Astrocyte (in vitro differentiated cells and primary cell): ENCODE data around the gene FAM83C. TPM values are rescaled to one million over a fixed set of nuclear protein-coding genes. Genes with fewer than 3 reads are reported as not detected.
A peak's percentile ranks its signal among the peaks of the same experiment; 100 is the strongest.

ENCODE experiments used
- DNase-seq: peaks from one replicate; pipeline ENCODE4 v3.0.0-alpha.2; 2010; ENCODE audit warnings: low read depth
- FAIRE-seq: peaks from 2 replicates; lab custom pipeline; 2011; peaks lifted over from hg19 to GRCh38; lab: Jason Lieb, UNC
- H2AFZ ChIP-seq: 2 replicates; pipeline ENCODE4 v1.6.0; 2012; ENCODE audit warnings: low read depth, low read length, inconsistent platforms
- H3K27ac ChIP-seq: 2 replicates; pipeline ENCODE4 v1.5.1; 2011; ENCODE audit warnings: low read depth, low read length, inconsistent platforms
- H3K27me3 ChIP-seq: 2 replicates; pipeline ENCODE4 v1.6.0; 2011; ENCODE audit warnings: low read length, inconsistent platforms; ENCODE audit not compliant: insufficient read depth
- H3K36me3 ChIP-seq: 2 replicates; pipeline ENCODE4 v1.5.1; 2011; ENCODE audit warnings: low read length, inconsistent platforms; ENCODE audit not compliant: insufficient read depth
- H3K4me1 ChIP-seq: 2 replicates; pipeline ENCODE4 v1.5.1; 2011; ENCODE audit warnings: low read length, inconsistent platforms; ENCODE audit not compliant: insufficient read depth
- H3K4me2 ChIP-seq: 2 replicates; pipeline ENCODE4 v1.6.0; 2012; ENCODE audit warnings: low read length, inconsistent platforms
- H3K4me3 ChIP-seq: 2 replicates; pipeline ENCODE4 v1.5.1; 2011; ENCODE audit warnings: low read depth, mild to moderate bottlenecking, low read length, inconsistent platforms; ENCODE audit not compliant: insufficient read depth
- H3K79me2 ChIP-seq: 2 replicates; pipeline ENCODE4 v1.6.0; 2012; ENCODE audit warnings: mild to moderate bottlenecking, low read length, inconsistent platforms; ENCODE audit not compliant: insufficient read depth
- H3K9ac ChIP-seq: 2 replicates; pipeline ENCODE4 v1.6.0; 2012; ENCODE audit warnings: mild to moderate bottlenecking, low read length, inconsistent platforms
- H3K9me3 ChIP-seq: 2 replicates; pipeline ENCODE4 v1.5.1; 2012; ENCODE audit warnings: low read depth, mild to moderate bottlenecking, low read length, inconsistent platforms; ENCODE audit not compliant: insufficient read depth
- H4K20me1 ChIP-seq: 2 replicates; pipeline ENCODE4 v1.6.0; 2012; ENCODE audit warnings: low read length, inconsistent platforms; ENCODE audit not compliant: insufficient read depth
- H3K27ac Mint-ChIP-seq: one replicate; pipeline ENCODE4 v1.8.0; 2021; ENCODE audit warnings: mild to moderate bottlenecking, mixed read lengths; ENCODE audit not compliant: unreplicated experiment
- H3K27me3 Mint-ChIP-seq: one replicate; pipeline ENCODE4 v1.8.0; 2021; ENCODE audit warnings: low read depth, mixed read lengths; ENCODE audit not compliant: unreplicated experiment
- H3K36me3 Mint-ChIP-seq: one replicate; pipeline ENCODE4 v1.8.0; 2021; ENCODE audit warnings: low read depth, mixed read lengths; ENCODE audit not compliant: unreplicated experiment
- H3K4me1 Mint-ChIP-seq: one replicate; pipeline ENCODE4 v1.8.0; 2021; ENCODE audit warnings: low read depth, mixed read lengths; ENCODE audit not compliant: unreplicated experiment
- H3K4me3 Mint-ChIP-seq: one replicate; pipeline ENCODE4 v1.8.0; 2021; ENCODE audit warnings: mild to moderate bottlenecking, moderate library complexity, mixed read lengths; ENCODE audit not compliant: unreplicated experiment
- H3K9me3 Mint-ChIP-seq: one replicate; pipeline ENCODE4 v1.8.0; 2021; ENCODE audit warnings: mild to moderate bottlenecking, mixed read lengths; ENCODE audit not compliant: unreplicated experiment
- EZH2 ChIP-seq: IDR thresholded peaks from 2 replicates; pipeline ENCODE4 v1.6.1; 2012; ENCODE audit warnings: mild to moderate bottlenecking, low read length, inconsistent platforms; ENCODE audit not compliant: insufficient read depth
- total RNA-seq: library from RNA; stranded (reverse); gene quantifications from 2 replicates; pipeline ENCODE4 v1.2.1, GENCODE V29; 2021
- TF ChIP-seq, protein P1 (sequence below): IDR thresholded peaks from 2 replicates; pipeline ENCODE4 v1.5.1; 2011; ENCODE audit warnings: low read depth, mild to moderate bottlenecking, inconsistent platforms, low read length, moderate library complexity; ENCODE audit not compliant: insufficient read depth

Gene FAM83C
- total RNA-seq, 1 donor from 2014 or later: not detected

DNA sequence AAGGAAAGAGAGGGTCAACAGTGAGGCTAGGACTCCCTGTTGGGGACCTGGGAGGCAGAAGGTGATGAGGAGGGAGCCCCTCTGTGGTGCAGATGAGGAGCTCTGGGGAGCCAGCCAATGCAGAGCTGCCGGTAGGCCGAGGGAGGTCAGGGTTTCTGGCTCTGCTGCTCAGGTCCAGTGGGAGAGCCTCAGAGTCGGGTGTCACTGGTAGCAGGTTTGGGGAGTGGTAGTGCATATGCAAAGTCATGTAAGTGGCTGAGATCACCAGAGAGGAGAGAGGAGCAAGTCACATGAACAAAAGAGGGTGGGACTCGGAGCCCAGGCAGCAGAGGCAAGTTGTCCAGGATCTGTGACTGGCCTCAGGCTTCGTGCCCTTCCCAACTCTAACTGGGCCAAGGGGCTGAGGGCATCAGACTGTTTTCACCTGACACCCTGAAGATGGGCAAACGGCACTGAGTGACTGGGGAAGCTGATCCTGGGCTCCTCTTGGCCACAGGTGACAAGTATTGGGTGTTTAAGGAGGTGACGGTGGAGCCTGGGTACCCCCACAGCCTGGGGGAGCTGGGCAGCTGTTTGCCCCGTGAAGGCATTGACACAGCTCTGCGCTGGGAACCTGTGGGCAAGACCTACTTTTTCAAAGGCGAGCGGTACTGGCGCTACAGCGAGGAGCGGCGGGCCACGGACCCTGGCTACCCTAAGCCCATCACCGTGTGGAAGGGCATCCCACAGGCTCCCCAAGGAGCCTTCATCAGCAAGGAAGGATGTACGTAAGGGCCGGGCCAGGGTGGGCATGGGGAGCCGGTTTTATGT, 20.9 kb downstream of the FAM83C start:
- Mint-ChIP-seq H3K27me3 (no peaks in the 10 kb centered on the region), H3K27ac (no peak overlapping the region), H3K4me3 (peak overlapping the region; percentile 50), H3K36me3 (peaks cover 16% of the 10 kb centered on the region), H3K9me3 (no peaks in the 10 kb centered on the region), H3K4me1 (peaks cover 8% of the 10 kb centered on the region)
- Histone ChIP-seq H3K9ac (no peak overlapping the region), H3K36me3 (peaks cover 2% of the 10 kb centered on the region), H3K4me2 (no peak overlapping the region), H3K79me2 (peaks cover 10% of the 10 kb centered on the region), H3K27me3 (no peaks in the 10 kb centered on the region), H3K27ac (no peak overlapping the region), H3K9me3 (no peaks in the 10 kb centered on the region), H4K20me1 (no peaks in the 10 kb centered on the region), H3K4me1 (peaks cover under 1% of the 10 kb centered on the region), H3K4me3 (no peak overlapping the region), H2AFZ (no peak overlapping the region)
- DNase-seq: no peak
- no peak for FAIRE-seq
- no peak for TF ChIP-seq EZH2
- TF ChIP-seq, protein P1, sequence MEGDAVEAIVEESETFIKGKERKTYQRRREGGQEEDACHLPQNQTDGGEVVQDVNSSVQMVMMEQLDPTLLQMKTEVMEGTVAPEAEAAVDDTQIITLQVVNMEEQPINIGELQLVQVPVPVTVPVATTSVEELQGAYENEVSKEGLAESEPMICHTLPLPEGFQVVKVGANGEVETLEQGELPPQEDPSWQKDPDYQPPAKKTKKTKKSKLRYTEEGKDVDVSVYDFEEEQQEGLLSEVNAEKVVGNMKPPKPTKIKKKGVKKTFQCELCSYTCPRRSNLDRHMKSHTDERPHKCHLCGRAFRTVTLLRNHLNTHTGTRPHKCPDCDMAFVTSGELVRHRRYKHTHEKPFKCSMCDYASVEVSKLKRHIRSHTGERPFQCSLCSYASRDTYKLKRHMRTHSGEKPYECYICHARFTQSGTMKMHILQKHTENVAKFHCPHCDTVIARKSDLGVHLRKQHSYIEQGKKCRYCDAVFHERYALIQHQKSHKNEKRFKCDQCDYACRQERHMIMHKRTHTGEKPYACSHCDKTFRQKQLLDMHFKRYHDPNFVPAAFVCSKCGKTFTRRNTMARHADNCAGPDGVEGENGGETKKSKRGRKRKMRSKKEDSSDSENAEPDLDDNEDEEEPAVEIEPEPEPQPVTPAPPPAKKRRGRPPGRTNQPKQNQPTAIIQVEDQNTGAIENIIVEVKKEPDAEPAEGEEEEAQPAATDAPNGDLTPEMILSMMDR: no peak

DNA sequence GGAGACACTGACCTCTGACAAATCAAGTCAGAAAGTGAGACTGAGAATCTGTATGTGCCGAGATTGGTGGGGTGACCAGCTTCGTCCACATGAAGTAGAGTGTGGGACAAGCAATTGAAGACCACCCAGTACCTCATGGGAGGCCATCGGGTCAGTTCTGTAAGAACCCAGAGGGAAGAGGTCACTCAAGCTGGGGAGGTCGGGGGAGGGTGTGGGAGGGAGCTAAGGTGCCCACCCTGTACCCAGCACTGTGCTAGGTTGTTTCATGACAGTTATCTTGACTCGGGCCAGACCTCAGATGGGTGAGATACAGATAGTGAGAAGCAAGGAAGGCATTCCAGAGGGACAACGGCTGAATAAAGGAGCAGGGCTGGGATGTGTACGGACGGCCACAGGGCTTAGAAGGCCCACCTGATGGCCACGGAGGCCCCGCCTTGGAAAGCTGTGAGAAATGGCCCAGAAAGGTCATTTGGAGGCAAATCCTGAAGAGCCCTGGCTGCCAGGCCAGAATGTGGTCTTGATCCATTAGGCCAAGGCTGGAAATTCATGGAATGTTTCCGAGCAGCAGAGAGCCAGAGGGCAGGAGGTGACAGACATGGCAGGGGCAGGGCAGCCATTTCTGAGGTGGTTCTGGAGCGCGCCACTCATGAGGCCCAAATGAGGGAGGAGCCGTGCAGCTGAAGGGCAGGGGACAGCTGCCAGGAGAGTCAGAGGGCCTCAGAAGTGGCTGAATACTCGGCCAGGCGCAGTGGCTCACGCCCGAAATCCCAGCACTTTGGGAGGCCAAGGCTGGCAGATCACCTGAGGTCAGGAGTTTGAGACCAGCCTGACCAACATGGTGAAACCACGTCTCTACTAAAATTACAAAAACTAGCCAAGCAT, 22.0 kb downstream of the FAM83C start:
- TF ChIP-seq EZH2: no peak
- TF ChIP-seq, protein P1: no peak
- H3K9ac ChIP-seq: no peak overlapping the region
- no peak overlapping the region for H3K4me2 ChIP-seq
- no peak overlapping the region for H3K4me3 Mint-ChIP-seq
- H3K27ac ChIP-seq: no peak overlapping the region
- FAIRE-seq (no peak), DNase-seq (no peak)
- H3K79me2 ChIP-seq: no peaks in the 10 kb centered on the region
- H3K36me3 Mint-ChIP-seq: peaks cover 18% of the 10 kb centered on the region
- no peaks in the 10 kb centered on the region for H3K36me3 ChIP-seq
- H3K27me3 Mint-ChIP-seq: no peaks in the 10 kb centered on the region
- no peaks in the 10 kb centered on the region for H3K9me3 Mint-ChIP-seq
- no peak overlapping the region for H3K27ac Mint-ChIP-seq
- no peak overlapping the region for H3K4me3 ChIP-seq
- peaks cover 5% of the 10 kb centered on the region for H3K4me1 Mint-ChIP-seq
- H2AFZ ChIP-seq: no peak overlapping the region
- H3K27me3 ChIP-seq: no peaks in the 10 kb centered on the region
- no peaks in the 10 kb centered on the region for H3K9me3 ChIP-seq
- no peaks in the 10 kb centered on the region for H4K20me1 ChIP-seq
- H3K4me1 ChIP-seq: no peaks in the 10 kb centered on the region
